Activated CD4-positive, alpha-beta T cell treated with anti-CD3 and anti-CD28 coated beads, Interleukin-2, Interleukin-4, amounts not matched to agents 100 ng/mL and 50 ng/mL, durations not matched to agents 16 hours and 8 hours (primary cell): ENCODE results near the gene ZSWIM5.
"Not testable (repeated sequence)": the region's sequence is repeated elsewhere in the genome, so short reads cannot be mapped to it uniquely, and the experiment has no call there.

Source experiments
- DNase-seq: peaks from one replicate; pipeline ENCODE4 v3.0.0-alpha.2; 2020; ENCODE audit warnings: low spot score

The ZSWIM5 gene

DNA sequence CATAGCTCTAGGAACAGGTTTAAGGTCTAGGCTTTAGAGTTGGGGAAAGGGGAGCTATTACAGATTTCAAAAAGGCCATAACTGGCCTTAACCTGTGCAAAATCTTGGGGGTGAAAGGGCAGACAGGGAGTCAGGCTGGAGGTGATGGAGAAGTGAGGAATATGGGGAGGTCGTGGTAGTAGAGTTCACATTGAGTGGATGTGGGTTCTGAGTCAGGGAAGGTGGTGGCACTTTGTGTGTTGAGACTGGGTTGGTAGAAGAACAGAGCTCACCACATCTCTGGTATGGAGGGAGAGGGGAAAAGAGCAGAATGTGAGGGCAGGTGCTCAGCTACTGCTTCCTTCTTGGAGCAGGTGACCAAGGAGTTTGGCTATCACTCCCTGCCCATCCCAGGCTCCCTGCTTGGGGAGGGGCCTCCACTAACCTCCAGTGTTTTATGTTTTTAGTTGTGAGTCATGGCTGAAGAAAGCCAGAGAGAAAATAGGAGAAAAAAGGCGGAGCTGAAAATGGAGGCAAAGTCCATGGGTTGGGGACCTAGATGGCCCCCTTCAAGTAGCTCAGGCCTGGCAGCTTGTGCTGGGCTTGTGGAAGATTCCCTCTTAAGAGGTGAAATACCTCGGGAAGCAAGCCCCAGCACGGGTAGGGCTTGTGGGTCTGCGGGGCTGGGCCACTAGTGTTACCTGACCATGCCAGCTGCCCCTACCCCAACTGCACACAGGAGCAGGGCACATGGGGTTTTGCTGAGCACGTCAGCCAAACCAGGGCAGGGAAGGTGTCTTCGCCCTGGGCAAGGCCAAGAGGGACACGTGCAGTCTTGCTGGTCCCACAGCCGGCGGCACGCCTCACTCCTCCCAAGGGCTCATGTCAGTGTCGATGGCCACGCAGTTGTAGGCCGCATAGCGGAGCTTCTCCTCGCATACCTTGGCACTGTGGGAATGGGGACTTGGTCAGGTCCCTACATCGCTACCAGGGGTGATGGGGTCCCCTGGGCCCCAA is 203.5 kb downstream of the ZSWIM5 start:
- no peak for DNase-seq

DNA sequence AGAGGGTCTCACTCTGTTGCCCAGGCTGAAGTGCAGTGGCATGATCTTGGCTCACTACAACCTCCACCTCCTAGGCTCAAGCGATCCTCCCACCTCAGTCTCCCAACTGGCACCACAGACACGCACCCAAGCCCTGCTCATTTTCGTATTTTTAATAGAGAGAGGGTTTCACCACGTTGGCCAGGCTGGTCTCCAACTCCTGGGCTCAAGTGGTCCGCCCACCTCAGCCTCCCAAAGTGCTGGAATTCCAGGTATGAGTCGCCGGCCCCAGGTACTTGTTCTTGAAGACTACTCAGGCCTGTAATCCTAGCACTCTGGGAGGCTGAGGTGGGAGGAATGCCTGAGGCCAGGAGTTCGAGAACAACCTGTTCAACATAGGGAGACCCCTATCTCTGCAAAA is 204.8 kb downstream of the ZSWIM5 start:
- DNase-seq, result not testable (repeated sequence)

DNA sequence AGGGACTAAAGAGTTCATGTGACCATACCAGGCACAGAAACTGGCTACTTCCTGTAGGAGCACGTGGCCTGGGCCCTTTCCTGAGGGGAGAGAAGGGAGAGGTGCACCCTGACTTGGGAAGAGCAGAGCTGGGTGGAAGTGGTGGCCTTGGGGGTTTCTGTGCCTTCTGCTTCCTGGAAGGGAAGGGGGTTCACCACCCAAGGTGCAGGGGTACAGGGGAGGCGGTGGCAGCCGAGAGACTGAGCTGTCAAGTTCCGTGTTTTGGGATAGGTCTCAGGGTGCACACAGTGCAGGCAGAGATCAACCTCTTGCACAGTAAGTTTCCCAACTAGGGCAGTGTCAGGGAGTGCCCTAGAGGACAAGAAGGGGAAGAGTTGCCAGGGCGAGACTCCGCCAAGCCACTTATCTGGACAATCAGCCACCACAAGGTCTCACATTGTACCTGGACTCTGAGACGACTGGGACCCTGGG is 205.4 kb downstream of the ZSWIM5 start:
- DNase-seq, result no peak

DNA sequence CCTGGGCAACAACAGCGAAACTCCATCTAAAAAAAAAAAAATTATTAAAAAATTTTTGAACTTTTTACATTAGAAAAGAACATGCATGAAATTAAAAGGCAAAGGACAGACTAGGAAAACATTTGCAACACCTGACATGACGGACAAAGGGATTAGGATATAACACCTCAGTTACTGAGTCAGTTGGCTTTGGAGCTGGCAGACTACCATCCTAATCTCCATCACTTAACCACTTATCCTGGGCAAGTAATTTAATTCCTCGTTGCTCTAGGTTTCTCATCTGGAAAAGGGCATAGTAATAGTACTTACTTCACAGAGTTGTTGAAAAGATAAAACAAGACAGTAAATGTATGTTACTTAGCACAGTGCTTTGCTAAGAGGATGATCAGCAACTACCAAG is 207.2 kb downstream of the ZSWIM5 start:
- no peak for DNase-seq

DNA sequence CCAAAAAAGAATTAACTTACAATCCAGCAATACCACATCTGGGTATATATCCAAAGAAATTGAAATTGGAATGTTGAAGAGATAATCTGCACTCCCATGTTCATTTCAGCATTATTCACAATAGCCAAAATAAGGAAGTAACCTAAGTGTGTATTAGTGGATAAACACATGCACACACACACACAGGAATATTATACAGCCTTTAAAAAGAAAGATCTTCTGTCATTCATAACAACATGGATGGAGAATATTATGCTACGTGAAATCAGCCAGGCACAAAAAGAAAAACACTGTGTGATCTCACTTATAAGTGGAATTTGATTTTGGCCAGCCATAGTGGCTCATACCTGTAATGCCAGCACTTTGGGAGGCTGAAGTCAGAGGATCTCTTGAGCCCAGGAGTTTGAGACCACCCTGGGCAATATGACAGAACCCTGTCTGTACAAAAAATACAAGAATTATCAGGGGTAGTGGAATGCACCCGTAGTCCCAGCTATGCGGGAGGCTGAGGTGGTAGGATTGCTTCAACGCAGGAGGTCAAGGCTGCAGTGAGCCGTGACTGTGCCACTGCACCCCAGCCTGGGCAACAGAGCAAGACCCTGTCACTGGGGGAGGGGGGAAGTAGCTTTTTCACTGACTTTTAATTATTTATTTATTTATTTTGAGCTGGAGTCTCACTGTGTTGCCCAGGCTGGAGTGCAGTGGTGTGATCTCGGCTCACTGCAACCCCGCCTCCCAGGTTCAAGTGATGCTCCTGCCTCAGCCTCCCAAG is 210.8 kb downstream of the ZSWIM5 start:
- DNase-seq, result no peak

DNA sequence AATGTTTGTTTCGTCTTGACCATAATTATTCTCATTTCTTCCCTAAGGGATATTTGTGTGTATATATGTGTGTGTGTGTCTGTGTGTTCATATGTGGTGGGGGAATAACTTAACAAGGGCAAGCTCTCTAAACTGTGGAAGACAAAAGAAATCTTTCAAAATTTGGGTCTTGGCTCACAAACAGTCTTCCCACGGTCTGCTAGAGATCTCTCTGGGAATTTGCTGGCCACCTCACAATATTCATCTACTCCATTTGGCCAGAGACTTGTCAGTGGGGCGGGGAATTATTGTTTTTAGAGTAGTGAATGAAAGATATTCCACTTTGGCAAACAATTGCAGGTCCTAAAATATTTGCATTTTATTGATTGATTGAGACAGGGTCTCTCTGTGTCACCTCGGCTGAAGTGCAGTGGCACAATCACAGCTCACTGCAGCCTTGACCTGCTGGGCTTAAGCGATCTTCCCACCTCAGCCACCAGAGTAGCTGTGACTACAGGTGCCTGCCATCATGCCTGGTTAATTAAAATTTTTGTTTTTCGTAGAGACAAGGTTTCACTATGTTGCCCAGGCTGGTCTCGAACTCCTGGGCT is 212.0 kb downstream of the ZSWIM5 start:
- DNase-seq, result no peak

DNA sequence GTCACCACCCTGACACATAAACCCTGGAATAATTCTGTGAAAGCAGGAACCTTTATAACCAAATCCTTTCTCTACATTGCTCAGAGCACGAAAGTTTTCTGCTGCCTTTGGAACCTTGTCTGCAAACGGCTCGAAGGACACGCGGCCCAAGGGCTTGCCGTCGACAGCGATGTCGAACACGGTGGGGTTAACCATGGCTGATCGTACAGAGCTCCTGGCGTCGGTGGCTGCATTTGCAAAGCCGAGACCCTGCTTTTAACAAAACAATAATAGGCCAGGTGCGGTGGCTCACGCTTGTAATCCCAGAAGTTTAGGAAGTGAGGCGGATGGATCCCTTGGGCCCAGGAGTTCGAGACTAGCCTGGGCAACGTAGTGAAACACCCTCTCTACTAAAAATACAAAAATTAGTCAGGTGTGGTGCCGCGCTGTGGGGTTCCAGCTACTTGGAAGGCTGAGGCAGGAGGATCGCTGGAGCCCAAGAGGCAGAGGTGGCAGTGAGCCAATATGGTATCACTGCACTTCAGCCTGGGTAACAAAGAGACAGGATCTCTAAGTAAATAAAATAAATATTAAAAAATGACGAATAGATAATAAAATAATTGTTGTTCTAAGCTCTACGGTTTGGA is 217.8 kb downstream of the ZSWIM5 start:
- DNase-seq, result no peak

DNA sequence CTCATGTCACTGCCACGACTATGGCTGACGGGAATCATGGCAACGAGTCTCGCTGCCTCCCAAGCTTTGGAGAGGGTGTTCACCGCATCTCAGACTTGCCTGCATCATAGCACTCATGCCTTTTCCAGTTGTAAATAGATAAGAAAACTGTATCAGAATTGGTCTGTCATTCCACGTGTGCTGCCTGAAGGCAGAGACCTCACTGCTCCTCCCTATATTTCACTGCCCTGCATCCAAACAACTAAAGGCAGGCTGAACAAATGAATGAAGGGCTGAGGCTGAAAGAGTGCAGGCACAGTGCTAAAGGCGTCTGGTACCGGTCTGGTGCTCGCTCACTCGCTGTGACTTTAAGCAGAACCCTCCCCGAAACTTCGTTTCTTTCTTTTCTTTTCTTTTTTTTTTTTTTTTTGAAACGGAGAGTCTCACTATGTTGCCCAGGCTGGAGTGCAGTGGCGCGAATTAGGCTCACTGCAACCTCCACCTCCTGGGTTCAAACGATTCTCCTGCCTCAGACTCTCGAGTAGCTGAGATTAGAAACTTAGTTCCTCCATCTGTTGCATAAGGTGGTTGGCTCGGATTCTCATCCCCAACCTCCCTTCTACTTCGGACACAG is 220.6 kb downstream of the ZSWIM5 start:
- DNase-seq, result no peak

DNA sequence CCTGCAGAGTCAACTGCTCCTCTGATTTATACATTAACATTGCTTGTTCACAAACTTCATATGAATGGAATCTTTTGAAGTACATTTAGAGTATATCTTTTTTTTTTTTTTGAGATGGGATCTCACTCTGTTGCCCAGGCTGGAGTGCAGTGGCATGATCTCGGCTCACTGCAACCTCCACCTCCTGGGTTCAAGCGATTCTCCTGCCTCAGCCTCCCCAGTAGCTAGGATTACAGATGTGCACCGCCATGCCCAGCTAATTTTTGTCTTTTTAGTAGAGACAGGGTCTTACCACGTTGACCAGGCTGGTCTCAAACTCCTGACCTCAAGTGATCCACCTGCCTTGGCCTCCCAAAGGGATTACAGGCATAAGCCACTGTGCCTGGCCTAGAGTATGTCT is 229.0 kb downstream of the ZSWIM5 start:
- DNase-seq, result not testable (repeated sequence)

DNA sequence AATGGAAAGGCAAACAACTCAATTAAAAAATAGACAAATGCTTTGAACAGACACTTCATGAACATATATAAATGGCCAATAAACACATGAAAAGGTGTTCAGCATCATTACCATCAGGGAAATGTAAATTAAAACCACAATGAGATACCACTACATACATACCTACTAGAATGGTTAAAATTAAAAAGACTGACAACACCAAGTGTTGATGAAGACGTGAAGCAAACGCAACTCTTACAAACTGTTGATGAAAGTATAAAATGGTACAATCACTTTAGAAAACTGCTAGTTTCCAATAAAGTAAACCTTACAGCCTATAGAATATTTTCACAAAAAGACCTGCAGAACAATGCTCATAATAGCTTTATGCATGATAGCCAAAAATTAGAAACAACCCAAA is 230.2 kb downstream of the ZSWIM5 start:
- DNase-seq, result no peak

DNA sequence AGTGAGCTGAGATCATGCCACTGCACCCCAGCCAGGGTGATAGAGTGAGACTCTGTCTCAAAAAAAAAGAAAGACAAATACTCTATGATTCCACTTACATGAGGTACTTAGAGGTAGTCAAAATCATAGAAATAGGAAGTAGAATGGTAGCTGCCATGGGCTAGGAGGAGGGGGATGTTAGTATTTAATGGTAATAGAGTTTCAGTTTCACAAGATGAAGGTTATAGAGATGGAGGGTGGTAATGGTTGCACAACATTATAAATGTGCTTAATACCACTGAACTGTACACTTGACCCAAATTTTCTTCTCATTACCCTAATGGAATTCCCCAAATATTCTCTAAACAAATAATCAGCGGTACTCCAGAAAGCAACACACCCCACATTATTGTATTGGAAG is 232.8 kb downstream of the ZSWIM5 start:
- no peak for DNase-seq

DNA sequence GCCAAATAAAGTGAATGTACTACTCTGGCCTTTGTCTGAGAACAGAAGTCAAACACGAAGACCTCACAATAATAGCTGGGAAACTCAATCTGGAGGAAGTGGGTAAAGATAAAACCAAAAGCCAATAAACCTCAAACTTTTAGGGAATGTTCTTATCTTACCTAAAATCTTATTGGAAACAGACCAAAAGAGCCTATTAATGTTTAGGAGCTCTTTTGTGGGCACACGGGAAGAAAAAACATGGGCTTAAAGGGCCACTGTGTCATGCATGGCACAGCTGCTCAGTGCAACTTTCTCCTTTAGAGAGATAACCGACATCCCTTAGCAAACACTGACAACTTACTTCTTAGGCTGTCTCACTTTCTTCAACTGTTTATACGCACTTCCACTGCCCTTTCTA is 236.1 kb downstream of the ZSWIM5 start:
- DNase-seq, result no peak
